MCF 10A (cell line): ENCODE data around the gene BICD1. TPM values are rescaled to one million over a fixed set of nuclear protein-coding genes. Genes with fewer than 3 reads are reported as not detected.

Source experiments
- BruUV-seq: library from RNA; stranded (reverse); fragments of 400-500 nt; replicated peaks from 2 replicates; lab custom pipeline; 2021; lab: Mats Ljungman, UMichigan
- CTCF ChIA-PET: fragments of 300-600 bp; sonication (Branson Sonifier 250); formaldehyde crosslinking; extraction: SDS; loops from one replicate; lab custom pipeline; 2021; ENCODE audit warnings: antibody characterized with exemption, inconsistent platforms; lab: Yijun Ruan, JAX
- POLR2A ChIA-PET: fragments of 300-600, 350-650 bp; sonication (Branson Sonifier 250); formaldehyde crosslinking; extraction: SDS; loops from one replicate; lab custom pipeline; 2020; ENCODE audit warnings: antibody characterized with exemption, inconsistent platforms; lab: Yijun Ruan, JAX
- DNase-seq: peaks from one replicate; pipeline ENCODE4 v3.0.0-alpha.2; 2018; ENCODE audit not compliant: unreplicated experiment
- H3K27ac Mint-ChIP-seq: one replicate; pipeline ENCODE4 v1.8.0; 2022; ENCODE audit warnings: mild to moderate bottlenecking, low read depth, mixed read lengths; ENCODE audit not compliant: unreplicated experiment
- H3K27me3 Mint-ChIP-seq: one replicate; pipeline ENCODE4 v1.8.0; 2022; ENCODE audit warnings: mixed read lengths; ENCODE audit not compliant: insufficient read depth, unreplicated experiment
- H3K36me3 Mint-ChIP-seq: one replicate; pipeline ENCODE4 v1.8.0; 2022; ENCODE audit warnings: mild to moderate bottlenecking, moderate library complexity, mixed read lengths; ENCODE audit not compliant: insufficient read depth, unreplicated experiment
- H3K4me1 Mint-ChIP-seq: one replicate; pipeline ENCODE4 v1.8.0; 2022; ENCODE audit warnings: mixed read lengths; ENCODE audit not compliant: insufficient read depth, unreplicated experiment
- H3K4me3 Mint-ChIP-seq: one replicate; pipeline ENCODE4 v1.8.0; 2022; ENCODE audit warnings: mild to moderate bottlenecking, moderate library complexity, mixed read lengths; ENCODE audit not compliant: unreplicated experiment
- H3K9me3 Mint-ChIP-seq: one replicate; pipeline ENCODE4 v1.8.0; 2022; ENCODE audit warnings: mixed read lengths; ENCODE audit not compliant: unreplicated experiment
- CTCF ChIP-seq: fragments of 200-600 bp; IDR thresholded peaks from one replicate; pipeline ENCODE4 v1.8.0; 2022; ENCODE audit warnings: antibody characterized with exemption, mild to moderate bottlenecking; ENCODE audit not compliant: unreplicated experiment
- intact Hi-C: fragments of 100-400 bp; cut with micrococcal nuclease; formaldehyde crosslinking; loops from 2 replicates; pipeline ENCODE4 v1.14.1; 2022
- total RNA-seq: library from RNA; stranded (reverse); gene quantifications from 2 replicates; pipeline ENCODE4 v1.2.3, GENCODE V29; 2022

BICD1 gene
- total RNA-seq, 1 experiment from 2014 or later = 49.3 TPM

- Mint-ChIP-seq H3K27ac (no peak overlapping the region), H3K4me3 (no peak overlapping the region)
- POLR2A ChIA-PET = interaction anchor here (1.4 kb wide), 1 partner anchor 11 kb away, joined by 4 read pairs; no protein-coding TSS in a partner anchor
Measured at GRCh38 chr12:32301216-32301615, 194.6 kb downstream of the BICD1 start.

GRCh38 chr12:32302218-32303173, 195.8 kb downstream of the BICD1 start:
- Mint-ChIP-seq H3K4me1 (no peaks in the 10 kb centered on the region), H3K27me3 (no peaks in the 10 kb centered on the region), H3K9me3 (no peaks in the 10 kb centered on the region), H3K27ac (no peak overlapping the region), H3K36me3 (peaks cover 18% of the 10 kb centered on the region), H3K4me3 (no peak overlapping the region)
- ChIA-PET POLR2A (no interaction called here), CTCF (interaction anchor here (0.7 to 2.4 kb wide), 2 partner anchors 242 to 629 kb away, joined by 3 to 8 read pairs; no protein-coding TSS in a partner anchor)
- peak; percentile 29 for DNase-seq
- intact Hi-C loops = loop anchor here (5.0 kb wide), 1 partner anchor 900 kb away; no protein-coding TSS in a partner anchor
- no TSS peak for BruUV-seq
- peak; percentile 28 for TF ChIP-seq CTCF

More at GRCh38 chr12:32301216-32301615, 194.6 kb downstream of the BICD1 start:
- TF ChIP-seq CTCF = no peak
- CTCF ChIA-PET = interaction anchor here (0.6 to 2.4 kb wide), 3 partner anchors 11 to 419 kb away, joined by 5 to 8 read pairs (median 5); no protein-coding TSS in a partner anchor
- intact Hi-C loops = loop anchor here (5.0 kb wide), 1 partner anchor 899 kb away; no protein-coding TSS in a partner anchor
- Mint-ChIP-seq H3K4me1 (no peaks in the 10 kb centered on the region), H3K9me3 (no peaks in the 10 kb centered on the region), H3K27me3 (no peaks in the 10 kb centered on the region), H3K36me3 (peaks cover 6% of the 10 kb centered on the region)
- no peak for DNase-seq
- BruUV-seq = no TSS peak

GRCh38 chr12:32303174-32303549, 196.5 kb downstream of the BICD1 start:
- Mint-ChIP-seq H3K27ac (no peak overlapping the region), H3K4me3 (no peak overlapping the region), H3K27me3 (no peaks in the 10 kb centered on the region), H3K4me1 (no peaks in the 10 kb centered on the region), H3K36me3 (peaks cover 18% of the 10 kb centered on the region), H3K9me3 (no peaks in the 10 kb centered on the region)
- no TSS peak for BruUV-seq
- ChIA-PET POLR2A (interaction anchor here (0.6 kb wide), 1 partner anchor 1930 kb away, joined by 3 read pairs; no protein-coding TSS in a partner anchor), CTCF (interaction anchor here (0.7 kb wide), 1 partner anchor 629 kb away, joined by 3 read pairs; no protein-coding TSS in a partner anchor)
- intact Hi-C loops = loop anchor here (5.0 kb wide), 1 partner anchor 901 kb away; no protein-coding TSS in a partner anchor
- no peak for DNase-seq
- no peak for TF ChIP-seq CTCF

- Mint-ChIP-seq H3K4me1 (peaks cover 4% of the 10 kb centered on the region), H3K27me3 (no peaks in the 10 kb centered on the region), H3K9me3 (no peaks in the 10 kb centered on the region), H3K4me3 (no peak overlapping the region), H3K27ac (no peak overlapping the region), H3K36me3 (peaks cover 18% of the 10 kb centered on the region)
- BruUV-seq = no TSS peak
- CTCF ChIA-PET = interaction anchor here (0.7 to 6.0 kb wide), 6 partner anchors 12 to 658 kb away, joined by 3 to 34 read pairs (median 7); no protein-coding TSS in a partner anchor
- intact Hi-C loops = loop anchor here (2.0 kb wide), 1 partner anchor 622 kb away; no protein-coding TSS in a partner anchor
- TF ChIP-seq CTCF = peak; percentile 25
- POLR2A ChIA-PET = no interaction called here
- DNase-seq = peak; percentile 29
Measured at GRCh38 chr12:32305163-32305562, 198.5 kb downstream of the BICD1 start.
